GM19467 (cell line): ENCODE data around the gene EPHX1.

ENCODE experiments used
- ATAC-seq: cut with Tn5 transposase; IDR thresholded peaks from one replicate; pipeline ENCODE4 v1.9.1; 2021; ENCODE audit warnings: mild to moderate bottlenecking, moderate library complexity; ENCODE audit not compliant: unreplicated experiment

The EPHX1 gene

GRCh38 chr1:225840223-225840610, 30.3 kb downstream of the EPHX1 start:
- ATAC-seq: no peak

DNA sequence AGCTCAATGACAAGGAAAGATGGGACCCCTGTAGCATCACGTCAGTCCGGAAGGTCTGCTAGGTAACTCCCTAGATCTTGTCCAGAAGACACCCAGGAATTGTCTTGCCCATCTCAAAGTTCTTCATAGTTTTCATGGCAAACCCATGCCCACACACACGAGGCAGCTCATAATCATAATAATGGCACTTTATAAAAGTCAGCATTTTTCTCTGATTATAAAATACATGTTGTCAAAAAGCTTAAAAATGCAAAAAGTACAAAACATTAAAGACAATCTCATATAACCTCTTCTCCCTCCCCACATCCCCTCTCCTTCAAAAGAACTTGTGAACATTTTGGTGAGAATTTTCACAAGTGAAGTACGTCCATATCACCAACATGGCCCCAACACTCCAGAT, 30.8 kb downstream of the EPHX1 start:
- no peak for ATAC-seq

- no peak for ATAC-seq
Measured at GRCh38 chr1:225842074-225842473, 32.1 kb downstream of the EPHX1 start.

- ATAC-seq: no peak
Measured at GRCh38 chr1:225842788-225843425, 33.0 kb downstream of the EPHX1 start.

- no peak for ATAC-seq
Measured at GRCh38 chr1:225843426-225843795, 33.5 kb downstream of the EPHX1 start.

- no peak for ATAC-seq
Measured at GRCh38 chr1:225844236-225845061, 34.5 kb downstream of the EPHX1 start.

DNA sequence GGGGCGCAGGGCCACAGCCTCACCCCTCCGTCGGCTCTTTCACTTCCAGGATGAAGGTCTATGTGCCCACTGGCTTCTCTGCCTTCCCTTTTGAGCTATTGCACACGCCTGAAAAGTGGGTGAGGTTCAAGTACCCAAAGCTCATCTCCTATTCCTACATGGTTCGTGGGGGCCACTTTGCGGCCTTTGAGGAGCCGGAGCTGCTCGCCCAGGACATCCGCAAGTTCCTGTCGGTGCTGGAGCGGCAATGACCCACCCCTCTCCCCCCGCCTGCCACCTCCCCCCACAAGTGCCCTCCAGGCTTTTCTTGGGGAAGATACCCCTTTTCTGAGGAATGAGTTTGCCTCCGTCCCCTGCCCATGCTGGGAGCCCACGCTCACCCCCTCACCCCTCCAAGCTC, 35.2 kb downstream of the EPHX1 start:
- ATAC-seq: no peak

- ATAC-seq: no peak
Measured at GRCh38 chr1:225845571-225846259, 35.8 kb downstream of the EPHX1 start.

DNA sequence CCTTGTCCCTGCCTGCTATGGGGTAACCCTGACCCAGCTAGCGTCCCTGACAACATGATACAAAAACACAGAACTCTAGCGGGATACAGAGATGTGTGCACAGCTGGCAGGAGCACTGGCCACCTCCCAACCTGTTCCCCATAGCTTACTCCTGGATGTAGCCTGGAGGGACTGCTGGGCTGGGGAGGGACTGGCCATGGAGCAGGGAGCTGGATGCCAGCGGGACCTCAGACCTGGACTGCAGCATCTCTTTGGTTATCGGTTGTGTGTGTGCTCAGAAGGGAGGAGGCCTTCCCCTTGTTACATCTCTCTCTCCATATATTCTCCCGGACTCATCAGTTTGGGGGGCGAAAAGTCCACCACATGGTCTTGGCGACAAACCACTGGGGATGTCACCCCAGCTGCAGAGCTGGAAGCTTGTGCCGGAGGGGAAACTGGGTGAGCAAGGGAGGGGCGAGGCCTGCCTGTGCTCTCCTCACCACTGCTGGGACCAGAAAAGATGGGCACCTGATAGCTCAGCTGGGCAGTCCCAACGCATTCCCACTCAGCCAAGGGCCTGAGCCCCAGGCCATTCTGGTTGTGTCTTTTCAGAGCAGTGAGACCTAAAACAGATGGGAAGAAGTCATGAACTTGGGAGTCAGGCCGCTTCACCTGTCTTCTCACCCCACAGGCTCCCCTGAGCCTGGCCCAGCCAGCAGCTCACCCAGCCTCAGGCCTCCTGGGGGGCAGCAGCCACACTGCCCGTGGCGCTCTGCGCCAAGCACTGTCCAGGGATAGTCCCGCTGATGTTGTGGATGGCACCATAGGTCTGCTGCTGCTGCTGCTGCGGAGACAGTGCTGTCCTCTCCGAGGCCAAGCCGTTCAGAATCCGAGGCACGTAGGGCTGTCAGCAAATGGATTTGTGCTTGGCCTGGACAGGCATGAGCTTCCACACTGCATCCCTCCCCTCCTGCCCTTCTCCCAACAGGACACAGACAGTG, 36.7 kb downstream of the EPHX1 start:
- no peak for ATAC-seq

- peak; percentile 8 for ATAC-seq
Measured at GRCh38 chr1:225847610-225848009, 37.7 kb downstream of the EPHX1 start.

DNA sequence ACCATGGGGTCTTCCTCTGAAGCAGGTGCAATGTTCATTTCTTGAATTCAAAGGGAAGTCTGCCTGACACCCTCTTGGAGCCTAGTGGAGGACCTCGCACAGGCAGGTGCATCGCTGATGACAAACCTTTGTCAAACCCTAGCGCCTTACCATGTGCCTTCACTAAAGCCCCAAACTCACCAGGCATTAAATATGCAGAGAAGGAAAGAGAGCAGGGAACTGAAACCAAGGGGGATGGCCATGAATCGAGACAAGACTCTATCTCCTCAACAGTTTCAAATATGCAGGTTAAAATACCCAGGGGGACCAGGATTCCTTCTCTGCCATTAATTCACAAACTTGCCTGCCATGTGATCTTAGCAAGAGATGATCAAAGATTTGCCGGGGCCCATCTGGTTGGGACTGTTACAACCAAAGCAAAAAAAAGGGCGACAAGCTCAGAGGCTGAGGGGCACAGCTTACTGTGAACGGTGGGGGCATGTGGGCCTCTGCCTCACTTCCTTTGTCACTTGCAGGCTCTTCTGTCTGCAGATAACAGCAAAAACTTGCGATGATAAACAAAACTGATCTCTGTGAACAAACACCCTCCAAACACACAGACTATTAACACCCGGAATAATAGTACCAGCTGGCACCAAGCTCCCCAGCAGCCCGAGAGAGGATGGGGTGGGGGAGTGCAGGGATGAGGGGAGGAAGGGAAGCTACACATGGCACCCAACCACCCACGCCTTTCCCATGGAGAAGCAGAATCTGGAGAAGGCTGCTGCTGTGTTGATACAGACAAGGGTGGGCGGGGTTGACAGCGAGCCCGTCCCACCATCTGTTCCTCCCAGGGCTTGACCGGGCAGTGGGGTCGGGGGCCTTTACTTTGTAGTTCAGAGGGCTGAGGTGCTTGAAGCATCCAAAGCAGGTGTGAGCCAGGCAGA, 38.4 kb downstream of the EPHX1 start:
- peak; percentile 57 for ATAC-seq

- ATAC-seq: no peak
Measured at GRCh38 chr1:225849925-225850324, 40.0 kb downstream of the EPHX1 start.

GRCh38 chr1:225850370-225850769, 40.4 kb downstream of the EPHX1 start:
- ATAC-seq: no peak

GRCh38 chr1:225851805-225852204, 41.9 kb downstream of the EPHX1 start:
- ATAC-seq: peak; percentile 44

- ATAC-seq: no peak
Measured at GRCh38 chr1:225852413-225853124, 42.6 kb downstream of the EPHX1 start.

- no peak for ATAC-seq
Measured at GRCh38 chr1:225853441-225853840, 43.5 kb downstream of the EPHX1 start.

- no peak for ATAC-seq
Measured at GRCh38 chr1:225855503-225856300, 45.8 kb downstream of the EPHX1 start.

- no peak for ATAC-seq
Measured at GRCh38 chr1:225857256-225857655, 47.3 kb downstream of the EPHX1 start.
